GM19043 (cell line): Measurements from ENCODE around the gene P4HTM.

Experiments
- ATAC-seq: cut with Tn5 transposase; IDR thresholded peaks from one replicate; pipeline ENCODE4 v1.9.1; 2021; ENCODE audit warnings: low read depth; ENCODE audit not compliant: unreplicated experiment

P4HTM gene

GRCh38 chr3:48983096-48983495 is 6.9 kb upstream of the P4HTM start:
- ATAC-seq, result no peak

GRCh38 chr3:48984663-48985062 is 5.4 kb upstream of the P4HTM start:
- no peak for ATAC-seq

GRCh38 chr3:48985831-48986376 is 4.1 kb upstream of the P4HTM start:
- no peak for ATAC-seq

- ATAC-seq, result no peak
Measured at GRCh38 chr3:48989126-48989795, 780 bp upstream of the P4HTM start.

GRCh38 chr3:48990636-48991469 is 812 bp downstream of the P4HTM start:
- ATAC-seq, result no peak

- no peak for ATAC-seq
Measured at GRCh38 chr3:48991851-48992545, 2.0 kb downstream of the P4HTM start.

GRCh38 chr3:48993834-48994233 is 3.8 kb downstream of the P4HTM start:
- no peak for ATAC-seq

- no peak for ATAC-seq
Measured at GRCh38 chr3:48996640-48997039, 6.6 kb downstream of the P4HTM start.

- no peak for ATAC-seq
Measured at GRCh38 chr3:48997102-48997635, 7.1 kb downstream of the P4HTM start.

- no peak for ATAC-seq
Measured at GRCh38 chr3:48997714-48998637, 7.9 kb downstream of the P4HTM start.

- no peak for ATAC-seq
Measured at GRCh38 chr3:48999085-48999858, 9.2 kb downstream of the P4HTM start.

GRCh38 chr3:49001155-49001554 is 11.1 kb downstream of the P4HTM start:
- no peak for ATAC-seq

- no peak for ATAC-seq
Measured at GRCh38 chr3:49004352-49005302, 14.6 kb downstream of the P4HTM start.

- ATAC-seq, result no peak
Measured at GRCh38 chr3:49005303-49005680, 15.3 kb downstream of the P4HTM start.

- no peak for ATAC-seq
Measured at GRCh38 chr3:49005998-49006397, 16.0 kb downstream of the P4HTM start.

- no peak for ATAC-seq
Measured at GRCh38 chr3:49006408-49007067, 16.5 kb downstream of the P4HTM start.

- peak; percentile 89 for ATAC-seq
Measured at GRCh38 chr3:49007068-49007770, 17.2 kb downstream of the P4HTM start, which contains the start of gene WDR6. Gene WDR6, plus strand, starts transcription at chr3:49007391. Its CDS starts 41 bp downstream, at chr3:49007432.
